NCI-H128 (cell line): ENCODE data around the gene MED9.
"Not testable (repeated sequence)": the region's sequence is repeated elsewhere in the genome, so short reads cannot be mapped to it uniquely, and the experiment has no call there.

ENCODE experiments used
- DNase-seq: peaks from one replicate; lab custom pipeline; 2025; ENCODE audit not compliant: unreplicated experiment; lab: John Stamatoyannopoulos, UW

MED9 gene

DNA sequence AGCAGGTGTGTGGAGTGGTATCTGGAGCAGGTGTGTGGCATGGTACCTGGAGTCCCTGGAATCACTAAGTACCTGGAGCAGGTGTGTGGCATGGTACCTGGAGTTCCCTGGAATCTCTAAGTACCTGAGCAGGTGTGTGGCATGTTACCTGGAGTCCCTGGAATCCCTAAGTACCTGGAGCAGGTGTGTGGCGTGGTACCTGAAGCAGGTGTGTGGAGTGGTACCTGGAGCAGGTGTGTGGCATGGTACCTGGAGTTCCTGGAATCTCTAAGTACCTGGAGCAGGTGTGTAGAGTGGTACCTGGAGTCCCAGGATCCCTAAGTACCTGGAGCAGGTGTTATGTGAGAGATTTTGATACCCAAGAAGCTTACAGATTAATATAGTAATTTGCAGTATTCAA is 22.1 kb upstream of the MED9 start:
- not testable (repeated sequence) for DNase-seq

DNA sequence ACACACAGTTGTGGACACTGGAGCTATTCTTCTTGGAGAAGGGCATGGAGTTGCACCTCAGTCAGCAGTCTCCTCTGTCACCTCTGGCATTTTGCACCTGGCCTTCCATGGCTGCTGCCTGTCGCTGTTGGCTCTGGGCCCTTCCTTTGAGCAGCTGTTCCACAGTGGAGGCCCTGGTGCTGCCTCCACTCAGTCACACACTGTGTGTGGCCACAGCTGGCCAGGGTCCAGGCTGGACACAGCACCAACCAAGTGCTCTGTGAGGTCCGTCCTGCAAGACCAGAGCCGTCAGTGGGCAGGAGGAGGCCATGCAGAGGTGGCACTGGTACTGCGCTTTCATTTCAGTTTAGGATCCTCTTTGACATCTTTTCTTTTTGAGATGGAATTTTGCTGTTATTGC is 21.6 kb upstream of the MED9 start:
- DNase-seq = no peak

DNA sequence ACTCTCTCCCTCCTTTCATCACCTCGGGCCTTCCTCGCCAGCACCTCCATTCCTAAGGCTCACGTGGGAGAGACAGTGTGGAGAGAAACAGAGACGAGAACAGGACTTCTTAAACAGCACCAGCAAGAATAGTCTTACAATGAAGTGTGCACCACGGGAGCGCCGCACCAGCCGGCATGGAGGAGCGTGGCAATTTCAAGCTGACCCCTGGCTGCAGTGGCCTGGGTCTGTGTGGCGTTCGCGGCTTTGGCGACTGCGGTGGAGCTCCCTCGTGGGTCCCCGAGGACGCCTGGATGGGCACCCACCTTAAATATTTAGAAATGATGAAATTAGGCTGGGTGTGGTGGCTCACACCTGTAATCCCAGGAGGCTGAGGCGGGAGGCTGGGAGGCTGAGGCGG is 20.5 kb upstream of the MED9 start:
- no peak for DNase-seq

DNA sequence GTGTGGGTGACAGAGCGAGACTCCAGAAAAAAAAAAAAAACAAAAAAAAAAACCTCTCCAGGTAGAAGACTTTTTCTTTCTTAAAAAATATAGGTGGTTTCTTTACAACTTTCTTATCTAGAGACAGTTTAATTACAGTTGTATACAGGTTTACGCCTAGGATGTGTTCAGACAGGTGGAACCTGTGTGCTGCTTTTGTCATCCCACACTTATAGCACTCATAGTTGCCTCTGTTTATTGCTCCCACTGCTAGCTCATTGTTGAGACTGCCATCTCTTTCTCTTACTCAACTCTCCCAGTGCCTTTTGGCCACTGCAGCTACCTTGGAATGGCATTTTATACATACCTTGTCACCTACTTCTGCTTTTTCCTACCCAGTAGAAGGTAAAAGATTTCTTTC is 19.1 kb upstream of the MED9 start:
- DNase-seq = no peak

DNA sequence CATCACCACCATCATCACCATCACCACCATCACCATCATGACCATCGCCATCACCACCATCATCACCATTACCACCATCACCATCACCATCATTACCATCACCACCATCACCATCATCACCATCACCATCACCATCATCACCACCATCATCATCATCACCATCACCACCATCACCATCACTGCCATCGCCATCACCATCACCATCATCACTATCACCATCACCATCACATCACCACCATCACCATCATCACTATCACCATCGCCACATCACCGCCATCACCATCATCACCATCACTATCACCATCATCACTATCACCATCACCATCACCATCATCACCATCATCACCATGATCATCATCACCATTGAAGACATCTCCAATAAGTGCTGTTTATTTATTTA is 16.8 kb upstream of the MED9 start:
- DNase-seq = no peak

DNA sequence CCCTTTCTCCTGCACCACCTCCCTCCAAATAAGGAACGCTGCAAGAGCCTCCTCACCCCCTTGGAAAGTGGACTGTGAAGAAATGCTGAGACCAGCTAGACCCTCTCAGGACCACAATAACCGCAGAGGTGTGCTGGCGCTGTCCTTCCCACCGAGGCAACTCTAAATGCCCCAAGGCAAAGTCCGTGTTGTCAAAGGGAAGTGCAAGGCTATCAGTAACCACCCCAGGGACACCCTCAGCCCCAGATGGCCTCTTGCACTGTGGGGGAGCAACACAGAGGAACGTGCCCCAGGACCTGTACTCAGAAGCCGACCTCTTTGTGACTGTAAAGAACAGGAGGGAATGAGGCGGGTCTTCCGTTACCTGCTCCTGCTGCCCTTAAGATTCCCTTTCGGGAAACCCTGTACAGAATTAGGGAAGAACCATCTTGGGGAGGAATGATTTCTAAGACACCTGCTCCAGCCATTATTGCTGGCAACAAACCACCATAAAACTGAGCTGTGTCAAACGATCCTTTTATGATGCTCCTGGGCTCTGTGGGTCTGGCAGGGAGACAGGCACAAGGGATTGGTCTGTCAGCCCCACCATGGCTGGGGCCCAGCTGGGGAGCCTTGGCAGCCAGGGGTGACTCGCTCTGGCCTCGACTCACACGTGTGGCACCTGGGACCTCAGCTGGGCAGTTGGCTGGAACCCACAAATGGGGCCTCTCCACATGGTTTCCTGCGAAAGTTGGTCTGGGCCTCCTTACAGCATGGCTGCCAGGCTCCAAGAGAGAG is 14.6 kb upstream of the MED9 start:
- no peak for DNase-seq

DNA sequence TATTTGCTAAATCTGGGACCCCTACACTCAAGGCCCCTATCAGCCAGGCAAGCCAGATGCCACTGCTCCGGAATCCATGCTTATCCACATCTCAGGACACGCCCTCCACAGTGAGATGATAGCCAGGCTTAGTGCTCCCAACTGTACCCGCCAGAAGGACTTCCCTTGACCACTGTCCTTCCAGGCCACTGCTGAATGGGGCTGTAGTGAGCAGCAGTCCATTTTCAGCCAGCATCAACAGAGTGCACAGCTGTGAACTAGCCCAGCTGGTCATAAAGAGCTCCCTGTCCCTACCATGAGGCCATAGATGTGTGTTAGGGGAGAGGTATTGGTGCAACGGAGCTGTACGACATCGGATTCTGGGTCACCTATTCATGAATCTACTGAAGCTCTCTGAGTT is 13.0 kb upstream of the MED9 start:
- no peak for DNase-seq

DNA sequence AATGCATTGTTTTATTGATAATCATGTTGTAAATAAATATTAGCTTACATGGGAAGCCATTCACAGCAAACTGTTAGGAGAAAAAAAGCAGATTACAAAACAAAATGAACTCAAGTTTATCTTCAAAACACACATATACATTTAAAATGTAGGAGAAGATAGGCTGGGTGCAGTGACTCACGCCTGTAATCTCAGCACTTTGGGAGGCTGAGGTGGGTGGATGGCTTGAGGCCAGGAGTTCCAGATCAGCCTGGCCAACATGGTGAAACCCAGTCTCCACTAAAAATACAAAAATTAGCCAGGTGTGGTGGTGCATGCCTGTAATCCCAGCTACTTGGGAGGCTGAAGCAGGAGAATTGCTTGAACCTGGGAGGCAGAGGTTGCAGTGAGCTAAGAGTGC is 10.9 kb upstream of the MED9 start:
- not testable (repeated sequence) for DNase-seq

DNA sequence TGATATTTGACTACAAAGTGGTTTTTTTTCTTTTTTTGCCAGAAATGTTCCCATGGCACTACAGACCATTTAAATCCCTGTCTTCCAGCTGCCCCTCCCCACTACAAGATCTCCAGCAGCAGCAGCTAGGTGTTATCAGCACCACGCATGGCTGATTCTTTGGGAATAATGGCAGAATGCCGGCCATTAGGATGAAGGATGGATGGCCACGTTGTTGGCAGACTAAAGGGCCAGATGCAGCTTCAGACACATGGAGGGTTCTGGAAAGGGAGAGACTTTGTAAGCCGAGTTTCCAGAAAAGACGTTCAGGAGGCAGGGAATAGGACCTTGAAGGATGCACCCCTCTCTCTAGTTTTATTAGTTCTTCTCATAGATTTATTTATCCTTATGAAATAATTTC is 10.3 kb upstream of the MED9 start:
- DNase-seq = no peak

DNA sequence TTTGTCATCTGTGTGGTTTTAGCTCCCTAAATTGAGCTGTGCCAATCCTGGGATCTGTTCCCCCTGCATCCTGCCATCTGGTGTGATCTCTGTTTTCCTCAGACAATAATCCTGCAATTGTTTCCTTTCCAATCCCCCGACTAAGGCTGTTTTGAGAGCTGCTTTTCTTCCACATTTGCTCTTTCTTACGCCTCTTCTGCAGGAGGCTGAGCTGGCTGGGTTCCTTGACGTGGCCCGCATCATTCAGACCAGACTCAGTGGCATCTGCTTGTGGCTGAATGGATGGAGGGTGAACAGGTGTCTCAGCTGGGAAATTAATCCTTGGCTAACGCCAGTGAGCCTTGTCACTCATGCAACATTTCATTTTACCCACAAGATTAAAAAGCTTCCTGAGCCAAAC is 9.8 kb upstream of the MED9 start:
- DNase-seq = no peak

DNA sequence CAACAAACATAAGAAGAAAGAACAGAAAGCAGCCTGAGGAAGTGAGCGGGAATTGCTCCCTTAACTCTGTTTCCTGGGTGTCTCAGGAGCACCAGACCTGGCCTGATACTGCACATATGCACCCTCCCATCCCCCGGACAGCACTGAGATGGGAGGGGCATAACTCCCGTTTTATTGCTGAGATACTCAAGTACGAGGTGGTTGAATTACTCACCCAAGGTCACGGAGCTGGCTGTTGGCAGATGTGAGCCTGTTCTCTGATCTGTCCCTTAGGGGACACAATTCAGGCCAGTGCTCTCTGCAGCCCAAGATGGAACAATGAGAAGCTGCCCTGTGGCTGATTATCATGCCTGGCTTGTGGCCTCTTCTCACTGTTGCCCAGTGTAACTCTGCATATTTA is 9.1 kb upstream of the MED9 start:
- no peak for DNase-seq

DNA sequence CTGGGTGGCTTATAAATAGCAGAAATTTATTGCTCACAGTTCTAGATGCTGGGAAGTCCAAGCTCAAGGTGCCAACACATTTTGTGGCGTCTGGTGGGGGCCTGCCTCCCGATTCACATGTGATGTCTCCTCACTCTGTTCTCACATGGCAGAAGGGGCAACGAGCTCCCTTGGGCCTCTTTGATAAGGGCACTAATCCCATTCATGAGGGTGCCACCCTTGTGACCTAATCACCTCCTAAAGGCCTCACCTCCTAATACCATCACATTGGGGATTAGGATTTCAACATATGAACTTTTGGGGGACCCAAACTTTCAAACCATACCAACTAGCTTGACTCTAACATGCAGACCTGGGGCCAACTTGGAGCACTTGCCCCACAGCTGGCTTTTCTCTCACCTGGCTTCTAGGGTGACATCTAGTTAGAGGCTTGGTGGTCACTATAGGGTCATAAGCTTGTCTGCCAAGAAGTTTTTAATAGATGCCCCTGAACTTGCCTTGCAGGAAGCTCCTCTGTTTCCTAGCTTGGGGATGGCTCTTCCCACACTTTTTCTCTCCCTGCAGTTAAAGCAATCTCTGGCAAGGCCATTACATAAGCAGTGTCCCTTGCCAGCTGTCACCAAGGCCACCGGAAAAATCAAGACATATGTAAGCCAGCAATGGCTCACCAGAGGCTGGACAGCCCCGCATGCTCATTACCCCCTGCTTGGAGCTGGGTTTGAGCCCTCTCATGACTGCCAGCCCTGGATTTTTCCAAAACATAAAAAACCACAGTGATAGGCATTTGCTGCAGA is 8.4 kb upstream of the MED9 start:
- DNase-seq = no peak

DNA sequence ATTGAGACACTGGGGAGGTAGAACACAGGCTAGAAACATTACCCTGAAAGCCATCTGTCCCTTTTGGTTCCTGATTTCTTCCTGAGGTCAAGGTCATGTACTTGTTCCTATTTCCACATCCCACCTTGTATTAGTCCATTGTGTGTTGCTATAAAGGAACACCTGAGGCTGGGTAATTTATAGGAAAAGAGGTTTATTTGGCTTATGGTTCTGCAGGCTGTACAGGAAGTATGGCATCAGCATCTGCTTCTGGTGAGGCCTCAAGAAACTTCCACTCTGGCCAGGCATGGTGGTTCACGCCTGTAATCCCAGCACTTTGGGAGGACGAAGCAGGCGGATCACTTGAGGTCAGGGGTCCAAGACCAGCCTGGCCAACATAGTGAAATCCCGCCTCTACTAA is 7.4 kb upstream of the MED9 start:
- DNase-seq = no peak

DNA sequence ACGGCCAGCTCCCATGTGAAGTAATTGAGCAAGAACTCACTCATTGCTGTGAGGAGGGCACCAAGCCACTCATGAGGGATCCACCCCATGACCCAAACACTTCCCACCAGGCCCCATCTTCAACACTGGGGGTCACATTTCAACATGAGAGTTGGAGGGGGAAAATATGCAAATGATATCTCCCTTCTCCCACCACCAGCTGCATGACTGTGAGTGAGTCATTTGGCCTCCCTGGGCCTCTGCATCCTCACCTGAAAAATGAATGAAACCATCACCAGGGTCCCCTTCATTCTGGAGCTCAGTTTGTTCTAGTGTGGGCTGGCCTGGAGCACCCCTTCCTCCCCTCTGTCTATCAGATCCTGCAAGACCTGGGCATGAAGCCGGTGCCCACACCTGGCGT is 6.8 kb upstream of the MED9 start:
- DNase-seq = no peak

DNA sequence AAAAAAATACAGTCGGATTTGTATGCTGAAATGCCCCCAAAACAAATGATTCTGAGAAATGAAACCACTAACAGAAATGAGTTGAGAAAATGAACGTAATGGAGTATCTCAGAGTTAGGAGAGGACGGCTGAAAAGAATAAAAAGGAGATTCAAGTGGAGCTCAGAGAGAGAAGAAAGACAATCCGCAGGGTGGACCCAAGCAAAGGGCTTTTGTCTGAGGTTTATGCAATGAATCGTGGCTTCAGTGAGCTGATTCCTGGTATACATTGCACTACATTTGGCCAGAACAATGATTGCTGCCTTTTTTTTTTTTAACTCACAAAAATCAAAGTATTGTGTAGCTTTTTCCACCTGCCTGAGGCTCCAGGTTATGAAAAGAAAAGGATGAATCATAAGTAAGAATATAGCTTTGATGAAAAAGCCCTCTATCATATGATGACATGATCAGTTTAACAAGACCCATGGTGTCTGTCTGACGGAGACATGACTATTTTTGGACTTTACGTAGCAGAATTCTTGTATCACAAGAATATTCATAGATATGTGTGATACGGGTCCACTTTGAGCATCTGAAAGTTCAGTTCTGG is 4.4 kb upstream of the MED9 start:
- no peak for DNase-seq

DNA sequence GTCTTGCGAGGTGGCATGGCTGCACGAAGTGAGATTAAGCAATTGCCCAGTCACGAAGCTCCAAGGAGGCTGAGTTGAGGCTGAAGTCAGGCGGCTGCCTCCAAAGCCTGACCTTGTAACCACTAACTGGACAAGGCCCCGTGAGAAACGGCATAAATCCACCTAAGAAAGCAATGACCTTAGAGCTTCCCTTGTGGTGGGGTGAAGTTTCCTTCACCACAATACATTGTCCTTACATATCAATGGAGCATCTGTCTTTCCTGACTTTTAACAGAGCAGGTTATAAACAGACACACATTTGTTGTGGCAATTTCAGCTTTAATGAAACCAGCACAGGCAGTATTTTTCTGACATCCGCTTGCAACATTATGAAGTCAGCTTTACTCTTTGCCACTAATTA is 2.5 kb upstream of the MED9 start:
- DNase-seq = no peak

DNA sequence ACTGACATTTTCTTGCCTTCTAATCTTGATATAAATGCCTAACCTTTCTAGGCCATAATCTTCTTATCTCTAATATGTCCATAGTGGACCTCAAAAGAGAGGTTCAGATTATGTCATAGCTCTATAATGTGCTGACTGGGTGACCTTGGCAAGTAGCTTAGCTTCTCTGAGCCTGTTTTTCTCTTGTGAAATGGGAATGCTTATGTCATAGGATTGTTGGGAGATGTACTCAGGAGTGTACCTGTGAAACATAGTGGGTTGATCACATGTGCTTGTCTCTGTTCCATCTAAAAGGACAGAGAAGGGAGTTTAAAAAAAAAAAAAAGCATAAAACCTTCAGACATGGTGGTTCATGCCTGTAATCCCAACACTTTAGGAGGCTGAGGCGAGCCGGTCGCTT is 2.4 kb downstream of the MED9 start:
- DNase-seq = no peak

DNA sequence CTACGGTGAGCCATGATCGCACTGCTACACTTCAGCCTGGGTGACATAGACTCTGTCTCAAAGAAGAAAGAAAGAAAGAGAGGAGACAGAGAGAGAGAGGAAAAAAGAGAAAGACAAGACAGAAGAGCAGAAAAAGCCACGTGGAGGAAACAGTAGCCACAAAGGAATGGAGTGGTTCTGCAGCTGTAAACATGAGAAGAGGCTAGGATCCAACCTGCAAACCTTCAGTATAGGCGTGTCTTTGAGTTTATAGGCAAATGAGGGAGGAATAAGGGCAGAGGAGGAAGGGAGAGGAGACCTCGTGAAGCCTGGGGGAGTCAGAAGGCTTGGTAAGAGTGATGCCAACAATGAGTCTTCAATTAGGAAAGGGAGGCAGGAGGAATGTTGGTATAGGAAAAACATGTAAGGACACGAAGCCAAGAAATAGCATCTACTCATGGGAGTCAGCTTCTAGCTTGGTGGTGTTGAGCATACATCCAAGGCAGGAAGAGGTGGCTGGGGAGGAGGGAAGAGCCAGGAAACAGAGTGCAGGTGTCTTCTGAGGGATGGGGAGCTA is 3.9 kb downstream of the MED9 start:
- DNase-seq = no peak

DNA sequence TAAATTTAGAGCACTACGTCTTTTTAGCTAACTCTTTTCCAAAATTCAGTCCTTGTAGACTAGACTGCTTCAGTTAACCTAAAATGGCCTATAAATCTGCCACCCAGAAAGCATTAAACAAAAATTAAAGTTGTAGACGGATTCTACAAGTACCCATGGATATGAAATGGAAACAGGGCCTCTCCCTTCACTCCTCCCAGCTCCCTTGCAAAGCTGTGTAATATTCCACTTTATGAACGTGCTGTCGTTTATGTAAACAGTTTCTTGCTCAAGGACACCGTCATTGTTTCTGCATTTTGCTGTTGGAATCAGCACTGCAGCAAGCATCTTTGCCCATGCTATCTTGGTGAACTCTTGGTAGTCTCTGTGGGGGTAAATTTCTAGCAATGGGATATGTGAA is 5.1 kb downstream of the MED9 start:
- DNase-seq = no peak

DNA sequence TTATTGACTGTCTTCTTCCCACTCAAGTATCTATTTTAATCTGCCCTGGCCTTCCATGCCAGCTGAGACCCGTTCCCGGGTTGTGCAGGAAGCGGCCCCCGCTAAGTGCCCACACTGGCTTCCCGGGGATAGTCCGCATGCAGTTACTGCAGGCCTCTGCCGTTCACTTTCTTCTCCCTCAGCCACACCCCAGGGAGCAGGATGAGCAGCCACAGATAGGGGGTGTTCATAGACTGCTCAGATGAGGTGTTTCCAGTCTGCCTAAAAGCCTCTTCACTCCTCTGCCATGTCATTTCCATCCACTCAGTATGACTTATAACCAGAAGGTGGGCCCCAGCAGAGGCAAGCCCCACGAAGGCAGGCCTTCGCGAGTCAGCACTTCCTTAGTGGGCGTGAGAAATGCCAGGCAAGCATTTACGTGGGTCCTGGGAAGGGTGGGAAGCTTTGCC is 7.7 kb downstream of the MED9 start:
- DNase-seq = no peak

DNA sequence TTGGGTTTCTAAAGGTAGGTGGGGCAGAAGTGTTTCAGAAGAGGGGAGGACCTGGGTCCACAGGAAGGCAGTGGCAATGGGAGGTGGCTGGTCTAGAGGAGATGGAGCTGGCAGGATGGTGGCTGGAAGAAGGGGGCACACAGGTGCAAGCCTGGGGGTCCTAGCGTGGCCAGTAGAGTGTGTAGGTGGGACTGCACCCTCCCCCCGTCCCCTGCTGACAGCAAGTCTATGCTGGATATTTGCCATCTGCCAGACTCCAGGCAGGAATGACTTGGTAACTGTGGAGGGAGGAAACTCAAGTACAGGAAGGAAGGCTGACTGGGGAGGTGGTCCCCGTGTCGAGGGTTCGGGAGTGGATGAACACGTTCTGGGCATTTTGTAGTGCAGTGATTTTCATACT is 8.6 kb downstream of the MED9 start:
- no peak for DNase-seq

DNA sequence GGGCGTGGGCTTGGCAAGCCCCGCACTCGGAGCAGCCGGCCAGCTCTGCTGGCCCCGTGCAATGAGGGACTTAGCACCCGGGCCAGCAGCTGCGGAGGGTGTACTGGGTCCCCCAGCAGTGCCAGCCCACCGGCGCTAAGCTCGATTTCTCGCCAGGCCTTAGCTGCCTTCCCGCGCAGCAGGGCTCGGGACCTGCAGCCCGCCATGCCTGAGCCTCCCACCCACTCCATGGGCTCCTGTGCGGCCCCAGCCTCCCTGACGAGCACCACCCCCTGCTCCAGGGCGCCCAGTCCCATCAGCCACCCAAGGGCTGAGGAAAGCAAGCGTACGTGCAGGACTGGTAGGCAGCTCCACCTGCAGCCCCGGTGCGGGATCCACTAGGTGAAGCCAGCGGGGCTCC is 9.6 kb downstream of the MED9 start:
- not testable (repeated sequence) for DNase-seq
